PFSK-1 (cell line): ENCODE measurements around the gene WNT5A.

Experiments used
- FOXP2 ChIP-seq: optimal IDR thresholded peaks from 2 replicates; pipeline ENCODE3; 2011; ENCODE audit warnings: borderline replicate concordance, control low read depth, inconsistent platforms; ENCODE audit not compliant: insufficient read depth; ENCODE audit errors: extremely low read length, extremely low read depth
- POLR2AphosphoS5 ChIP-seq: IDR thresholded peaks from 2 replicates; pipeline ENCODE4 v1.6.1; 2012; ENCODE audit warnings: low read depth, mild to moderate bottlenecking, control low read depth, low read length, moderate library complexity
- REST ChIP-seq, 2 experiments: IDR thresholded peaks; 2 replicates each; pipeline versions ENCODE4 v1.6.1 to v1.8.0; 2011 to 2012; ENCODE audit warnings: low read depth in 2 of 2, low read length in 2 of 2, control low read depth in 1 of 2, inconsistent platforms in 1 of 2, mild to moderate bottlenecking in 1 of 2, moderate library complexity in 1 of 2; ENCODE audit not compliant: insufficient read depth in 1 of 2
- SIN3A ChIP-seq: IDR thresholded peaks from 2 replicates; pipeline ENCODE4 v1.6.1; 2012; ENCODE audit warnings: mild to moderate bottlenecking, low read length, moderate library complexity, borderline replicate concordance; ENCODE audit not compliant: insufficient read depth
- TAF1 ChIP-seq: IDR thresholded peaks from 2 replicates; pipeline ENCODE4 v1.6.1; 2012; ENCODE audit warnings: low read length, control low read depth, borderline replicate concordance; ENCODE audit not compliant: insufficient read depth

- TF ChIP-seq REST (IDR thresholded peaks at IDR 0.05; ENCODE audit: insufficient read depth in 1 of 2, low read depth in 2 of 2, low read length in 2 of 2) = no peak
- TF ChIP-seq POLR2AphosphoS5 = no peak
- no peak for TF ChIP-seq SIN3A
- TF ChIP-seq FOXP2 = no peak
- no peak for TF ChIP-seq TAF1
Measured at GRCh38 chr3:55417211-55417610, 69.9 kb downstream of the WNT5A start.
